ENCODE data around the gene IQSEC3. TPM values are rescaled to one million over a fixed set of nuclear protein-coding genes. Genes with fewer than 3 reads are reported as not detected.
A peak's percentile ranks its signal among the peaks of the same experiment; 100 is the strongest.

The IQSEC3 gene
- total RNA-seq, 1 experiment from 2014 or later, result not detected

- TF ChIP-seq, protein P1, sequence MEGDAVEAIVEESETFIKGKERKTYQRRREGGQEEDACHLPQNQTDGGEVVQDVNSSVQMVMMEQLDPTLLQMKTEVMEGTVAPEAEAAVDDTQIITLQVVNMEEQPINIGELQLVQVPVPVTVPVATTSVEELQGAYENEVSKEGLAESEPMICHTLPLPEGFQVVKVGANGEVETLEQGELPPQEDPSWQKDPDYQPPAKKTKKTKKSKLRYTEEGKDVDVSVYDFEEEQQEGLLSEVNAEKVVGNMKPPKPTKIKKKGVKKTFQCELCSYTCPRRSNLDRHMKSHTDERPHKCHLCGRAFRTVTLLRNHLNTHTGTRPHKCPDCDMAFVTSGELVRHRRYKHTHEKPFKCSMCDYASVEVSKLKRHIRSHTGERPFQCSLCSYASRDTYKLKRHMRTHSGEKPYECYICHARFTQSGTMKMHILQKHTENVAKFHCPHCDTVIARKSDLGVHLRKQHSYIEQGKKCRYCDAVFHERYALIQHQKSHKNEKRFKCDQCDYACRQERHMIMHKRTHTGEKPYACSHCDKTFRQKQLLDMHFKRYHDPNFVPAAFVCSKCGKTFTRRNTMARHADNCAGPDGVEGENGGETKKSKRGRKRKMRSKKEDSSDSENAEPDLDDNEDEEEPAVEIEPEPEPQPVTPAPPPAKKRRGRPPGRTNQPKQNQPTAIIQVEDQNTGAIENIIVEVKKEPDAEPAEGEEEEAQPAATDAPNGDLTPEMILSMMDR (IDR thresholded peaks at IDR 0.05), result no peak
- no peak for TF ChIP-seq TCF7L2 (IDR thresholded peaks at IDR 0.05; ENCODE audit: low read depth, low read length)
- no peak for TF ChIP-seq POLR2AphosphoS5 (IDR thresholded peaks at IDR 0.05; ENCODE audit: low read depth, low read length)
- TF ChIP-seq, protein P2, sequence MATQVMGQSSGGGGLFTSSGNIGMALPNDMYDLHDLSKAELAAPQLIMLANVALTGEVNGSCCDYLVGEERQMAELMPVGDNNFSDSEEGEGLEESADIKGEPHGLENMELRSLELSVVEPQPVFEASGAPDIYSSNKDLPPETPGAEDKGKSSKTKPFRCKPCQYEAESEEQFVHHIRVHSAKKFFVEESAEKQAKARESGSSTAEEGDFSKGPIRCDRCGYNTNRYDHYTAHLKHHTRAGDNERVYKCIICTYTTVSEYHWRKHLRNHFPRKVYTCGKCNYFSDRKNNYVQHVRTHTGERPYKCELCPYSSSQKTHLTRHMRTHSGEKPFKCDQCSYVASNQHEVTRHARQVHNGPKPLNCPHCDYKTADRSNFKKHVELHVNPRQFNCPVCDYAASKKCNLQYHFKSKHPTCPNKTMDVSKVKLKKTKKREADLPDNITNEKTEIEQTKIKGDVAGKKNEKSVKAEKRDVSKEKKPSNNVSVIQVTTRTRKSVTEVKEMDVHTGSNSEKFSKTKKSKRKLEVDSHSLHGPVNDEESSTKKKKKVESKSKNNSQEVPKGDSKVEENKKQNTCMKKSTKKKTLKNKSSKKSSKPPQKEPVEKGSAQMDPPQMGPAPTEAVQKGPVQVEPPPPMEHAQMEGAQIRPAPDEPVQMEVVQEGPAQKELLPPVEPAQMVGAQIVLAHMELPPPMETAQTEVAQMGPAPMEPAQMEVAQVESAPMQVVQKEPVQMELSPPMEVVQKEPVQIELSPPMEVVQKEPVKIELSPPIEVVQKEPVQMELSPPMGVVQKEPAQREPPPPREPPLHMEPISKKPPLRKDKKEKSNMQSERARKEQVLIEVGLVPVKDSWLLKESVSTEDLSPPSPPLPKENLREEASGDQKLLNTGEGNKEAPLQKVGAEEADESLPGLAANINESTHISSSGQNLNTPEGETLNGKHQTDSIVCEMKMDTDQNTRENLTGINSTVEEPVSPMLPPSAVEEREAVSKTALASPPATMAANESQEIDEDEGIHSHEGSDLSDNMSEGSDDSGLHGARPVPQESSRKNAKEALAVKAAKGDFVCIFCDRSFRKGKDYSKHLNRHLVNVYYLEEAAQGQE (IDR thresholded peaks at IDR 0.05; ENCODE audit: insufficient read depth in 1 of 2, low read depth in 2 of 2, low read length in 1 of 2), result no peak
- TF ChIP-seq SIN3A (IDR thresholded peaks at IDR 0.05; ENCODE audit: borderline replicate concordance, insufficient read depth, low read depth, low read length), result no peak
Observed at GRCh38 chr12:125075-125474, 58.5 kb downstream of the IQSEC3 start.

GRCh38 chr12:125566-125965 lies 59.0 kb downstream of the IQSEC3 start:
- TF ChIP-seq POLR2AphosphoS5 (IDR thresholded peaks at IDR 0.05; ENCODE audit: low read depth, low read length) (no peak), SIN3A (IDR thresholded peaks at IDR 0.05; ENCODE audit: borderline replicate concordance, insufficient read depth, low read depth, low read length) (no peak), TCF7L2 (IDR thresholded peaks at IDR 0.05; ENCODE audit: low read depth, low read length) (no peak)
- TF ChIP-seq, protein P1 (IDR thresholded peaks at IDR 0.05), result no peak
- TF ChIP-seq, protein P2 (IDR thresholded peaks at IDR 0.05; ENCODE audit: insufficient read depth in 1 of 2, low read depth in 2 of 2, low read length in 1 of 2), result no peak
- Histone ChIP-seq H3K4me3 (ENCODE audit: low read depth in 2 of 2, low read length in 2 of 2) (no peak overlapping the region), H3K27ac (ENCODE audit: low read length) (no peak overlapping the region), H3K27me3 (ENCODE audit: control insufficient read depth, insufficient read depth, low read length) (no peaks in the 10 kb centered on the region), H3K4me1 (ENCODE audit: control insufficient read depth, insufficient read depth, low read length) (no peaks in the 10 kb centered on the region), H3K9me3 (ENCODE audit: control insufficient read depth, insufficient read depth, low read depth, low read length) (no peaks in the 10 kb centered on the region), H3K36me3 (ENCODE audit: control insufficient read depth, insufficient read depth, low read length) (no peaks in the 10 kb centered on the region)
- POLR2A ChIA-PET, result no interaction called here
- DNase-seq (ENCODE audit: low read depth, low spot score) (no peak), ATAC-seq (no peak)
- CTCF ChIA-PET, result no interaction called here
- no TSS peak for BruUV-seq (replicated peaks)
- intact Hi-C loops (cut with micrococcal nuclease; ENCODE audit: unreplicated experiment) (no loop called here), in situ Hi-C loops (cut with HindIII; ENCODE audit: low pct_unique_long_range_greater_than_20kb, low sequenced_read_pairs) (no loop called here)

More at GRCh38 chr12:125075-125474, 58.5 kb downstream of the IQSEC3 start:
- Histone ChIP-seq H3K27me3 (ENCODE audit: control insufficient read depth, insufficient read depth, low read length) (no peaks in the 10 kb centered on the region), H3K36me3 (ENCODE audit: control insufficient read depth, insufficient read depth, low read length) (no peaks in the 10 kb centered on the region), H3K4me3 (ENCODE audit: low read depth in 2 of 2, low read length in 2 of 2) (no peak overlapping the region), H3K9me3 (ENCODE audit: control insufficient read depth, insufficient read depth, low read depth, low read length) (no peaks in the 10 kb centered on the region), H3K4me1 (ENCODE audit: control insufficient read depth, insufficient read depth, low read length) (no peaks in the 10 kb centered on the region), H3K27ac (ENCODE audit: low read length) (no peak overlapping the region)
- POLR2A ChIA-PET, result no interaction called here
- in situ Hi-C loops (cut with HindIII; ENCODE audit: low pct_unique_long_range_greater_than_20kb, low sequenced_read_pairs), result no loop called here
- CTCF ChIA-PET, result no interaction called here
- intact Hi-C loops (cut with micrococcal nuclease; ENCODE audit: unreplicated experiment), result no loop called here
- DNase-seq (ENCODE audit: low read depth, low spot score) (no peak), ATAC-seq (peak; percentile 42; the same call in 1 of the 2 replicates)
- BruUV-seq (replicated peaks), result no TSS peak
